Fibroblast of mammary gland (primary cell): Measurements from ENCODE around the gene BRD3OS.

Experiments used
- DNase-seq: peaks from one replicate; pipeline ENCODE4 v3.0.0-alpha.2; 2010; ENCODE audit warnings: low read depth
- H3K4me3 ChIP-seq: 2 replicates; pipeline ENCODE4 v1.5.1; 2011; ENCODE audit warnings: low read depth, mild to moderate bottlenecking, low read length, moderate library complexity; ENCODE audit not compliant: control insufficient read depth
- TF ChIP-seq, protein P1 (sequence below): conservative IDR thresholded peaks from 2 replicates; pipeline ENCODE4 v1.5.1; 2011; ENCODE audit warnings: low read depth, low read length, inconsistent platforms; ENCODE audit not compliant: control insufficient read depth, insufficient read depth

Gene BRD3OS

DNA sequence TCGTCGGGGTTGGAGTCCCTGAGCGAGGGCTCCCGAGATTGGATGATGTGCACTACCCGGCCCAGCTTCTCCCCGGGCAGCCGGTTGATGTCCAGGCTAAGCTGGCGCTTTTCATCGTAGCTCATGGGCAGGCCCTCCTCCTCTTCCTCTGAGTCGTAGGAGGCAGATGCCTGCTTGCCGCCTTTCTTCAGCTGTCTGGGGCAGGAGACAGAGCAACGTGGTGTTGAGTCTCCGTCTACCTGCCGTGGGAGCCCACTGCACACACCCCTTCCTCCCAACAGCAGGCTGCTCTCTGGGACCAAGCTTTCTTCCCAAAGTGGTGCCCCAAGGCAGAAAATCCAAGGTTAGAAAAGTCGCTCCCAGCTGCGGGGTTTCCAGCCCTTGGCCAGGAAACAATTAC, 10.8 kb downstream of the BRD3OS start:
- H3K4me3 ChIP-seq = no peak overlapping the region
- DNase-seq = no peak
- TF ChIP-seq, protein P1, sequence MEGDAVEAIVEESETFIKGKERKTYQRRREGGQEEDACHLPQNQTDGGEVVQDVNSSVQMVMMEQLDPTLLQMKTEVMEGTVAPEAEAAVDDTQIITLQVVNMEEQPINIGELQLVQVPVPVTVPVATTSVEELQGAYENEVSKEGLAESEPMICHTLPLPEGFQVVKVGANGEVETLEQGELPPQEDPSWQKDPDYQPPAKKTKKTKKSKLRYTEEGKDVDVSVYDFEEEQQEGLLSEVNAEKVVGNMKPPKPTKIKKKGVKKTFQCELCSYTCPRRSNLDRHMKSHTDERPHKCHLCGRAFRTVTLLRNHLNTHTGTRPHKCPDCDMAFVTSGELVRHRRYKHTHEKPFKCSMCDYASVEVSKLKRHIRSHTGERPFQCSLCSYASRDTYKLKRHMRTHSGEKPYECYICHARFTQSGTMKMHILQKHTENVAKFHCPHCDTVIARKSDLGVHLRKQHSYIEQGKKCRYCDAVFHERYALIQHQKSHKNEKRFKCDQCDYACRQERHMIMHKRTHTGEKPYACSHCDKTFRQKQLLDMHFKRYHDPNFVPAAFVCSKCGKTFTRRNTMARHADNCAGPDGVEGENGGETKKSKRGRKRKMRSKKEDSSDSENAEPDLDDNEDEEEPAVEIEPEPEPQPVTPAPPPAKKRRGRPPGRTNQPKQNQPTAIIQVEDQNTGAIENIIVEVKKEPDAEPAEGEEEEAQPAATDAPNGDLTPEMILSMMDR = no peak

DNA sequence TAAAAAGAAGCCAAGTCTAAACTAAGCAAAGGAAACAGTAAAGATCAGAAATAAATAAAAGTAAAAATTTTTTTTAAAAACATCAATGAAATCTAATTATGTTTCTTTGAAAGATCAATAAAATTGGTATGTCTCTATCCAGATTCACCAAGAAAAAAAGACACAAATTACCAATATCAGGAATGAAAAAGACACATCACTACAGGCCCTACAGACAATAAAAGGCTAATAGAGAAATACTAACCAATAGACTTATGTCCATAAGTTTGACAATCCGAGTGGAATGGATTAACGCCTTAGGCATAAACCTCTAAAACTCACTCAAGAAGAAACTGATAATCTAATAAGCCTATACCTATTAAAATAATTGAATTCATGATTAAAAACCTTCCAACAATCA, 12.4 kb downstream of the BRD3OS start:
- TF ChIP-seq, protein P1 = no peak
- no peak for DNase-seq
- H3K4me3 ChIP-seq = no peak overlapping the region

DNA sequence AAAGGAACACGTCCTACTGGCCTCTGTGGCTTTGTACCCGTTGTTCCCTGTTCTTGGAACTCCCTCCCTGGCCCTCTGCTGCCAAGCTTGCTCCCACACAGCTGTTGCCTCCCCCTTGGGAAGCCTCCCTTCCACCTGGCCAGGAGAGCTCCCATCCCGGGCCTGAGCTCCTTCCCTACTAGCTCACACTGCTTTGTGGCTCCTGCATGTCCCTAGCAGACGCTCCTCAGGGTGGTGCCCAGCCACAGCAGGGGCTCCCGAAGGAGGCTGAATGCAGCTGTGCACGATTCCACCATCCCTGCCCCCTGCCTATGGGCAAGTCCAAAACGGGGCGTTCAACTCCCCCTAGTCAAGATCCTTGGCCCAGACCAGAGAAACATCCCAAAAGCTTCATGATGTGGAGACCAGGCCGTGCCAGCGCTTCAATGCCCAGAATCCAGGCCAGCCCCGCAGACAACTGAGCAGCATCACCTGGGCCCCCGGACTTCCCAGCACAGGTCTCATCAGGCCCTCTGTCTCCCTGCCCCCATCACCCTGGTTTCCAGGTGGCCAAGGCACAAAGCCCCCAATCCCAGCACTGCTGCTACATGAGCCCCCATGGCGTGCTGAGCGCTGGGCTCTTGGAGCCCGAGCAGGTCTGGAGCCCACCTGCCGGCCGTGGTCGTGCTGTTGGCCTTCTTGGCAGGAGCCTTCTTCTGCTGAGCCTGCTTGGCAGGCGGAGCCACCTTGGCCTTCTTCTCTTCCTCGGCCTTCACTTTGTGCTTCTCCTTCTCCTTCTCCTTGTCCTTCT, 14.3 kb downstream of the BRD3OS start:
- TF ChIP-seq, protein P1 = no peak
- DNase-seq = no peak
- H3K4me3 ChIP-seq = no peak overlapping the region

DNA sequence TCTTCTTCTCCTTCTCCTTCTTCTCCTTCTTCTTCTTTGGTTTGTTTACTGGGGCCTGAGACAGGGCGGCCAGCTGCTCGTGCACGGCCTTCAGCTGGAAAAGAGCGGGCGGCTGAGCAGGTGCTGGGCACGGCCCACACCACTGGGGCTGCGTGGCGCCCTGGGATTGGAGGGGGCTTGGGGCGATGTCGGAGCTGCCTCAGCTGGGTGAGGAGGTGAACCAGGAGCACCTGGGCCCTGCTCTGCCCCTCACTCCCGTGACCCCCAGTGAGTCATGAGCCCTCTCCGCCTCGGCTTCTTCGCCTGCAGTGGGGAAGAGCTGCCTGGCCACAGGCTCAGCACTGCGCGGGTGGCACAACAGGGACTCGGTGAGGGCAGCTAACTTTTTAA, 14.9 kb downstream of the BRD3OS start:
- DNase-seq = no peak
- TF ChIP-seq, protein P1 = no peak
- no peak overlapping the region for H3K4me3 ChIP-seq

DNA sequence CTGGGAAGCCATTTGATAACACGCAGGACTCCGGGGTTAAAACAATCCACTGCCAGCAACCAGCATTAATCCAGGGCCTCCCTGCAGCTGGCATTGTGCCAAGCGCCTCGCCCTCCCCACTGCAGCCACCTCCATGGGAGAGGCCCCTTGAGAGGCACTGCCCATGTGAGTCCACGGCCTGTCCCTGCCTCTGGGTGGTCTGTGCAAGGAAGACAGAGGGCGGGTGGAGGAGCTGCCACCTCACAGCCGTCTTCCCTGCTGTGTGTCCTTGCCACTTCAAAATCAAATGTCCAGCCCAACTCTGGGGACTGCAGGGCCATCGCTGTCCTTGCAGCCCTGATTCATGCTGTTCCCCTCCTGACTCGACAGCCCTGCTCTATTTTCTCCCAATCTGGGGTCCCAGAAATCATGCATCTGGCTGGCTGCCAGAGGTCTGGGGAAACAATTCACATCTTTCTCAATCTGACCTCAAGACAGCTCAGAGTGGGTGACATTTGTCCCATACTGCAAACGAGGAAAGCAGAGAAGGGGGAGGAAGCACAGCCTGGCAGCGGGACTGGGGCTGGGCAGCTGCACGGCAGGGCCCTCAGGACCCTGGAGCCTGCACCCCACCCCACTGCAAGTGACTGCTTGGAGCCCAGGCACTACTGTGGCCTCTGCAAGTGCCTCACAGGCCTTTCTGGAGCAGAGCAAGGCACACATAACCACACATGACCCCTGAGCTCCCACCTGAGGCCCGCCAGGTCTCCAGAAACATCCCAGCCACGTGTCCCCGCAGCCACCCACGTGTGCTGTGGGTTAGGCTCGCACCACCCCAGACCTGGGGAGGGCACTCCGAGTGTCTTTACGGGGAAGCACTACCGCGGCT, 15.7 kb downstream of the BRD3OS start:
- TF ChIP-seq, protein P1 = no peak
- no peak overlapping the region for H3K4me3 ChIP-seq
- no peak for DNase-seq

DNA sequence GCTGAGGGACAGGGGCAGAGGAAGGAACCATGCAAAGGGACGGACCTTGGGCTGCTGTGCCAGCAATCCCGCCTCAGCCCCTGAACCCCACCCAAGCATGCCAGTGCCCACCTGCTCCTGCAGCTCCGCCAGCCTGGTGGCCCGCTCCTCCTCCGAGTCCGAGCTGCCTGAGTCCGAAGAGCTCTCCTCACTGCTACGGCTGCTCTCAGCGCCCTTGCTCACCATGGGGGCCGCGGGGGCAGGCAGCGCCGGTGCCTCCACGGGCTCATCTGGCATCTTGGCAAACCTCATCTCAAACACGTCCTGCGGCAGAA, 16.3 kb downstream of the BRD3OS start:
- no peak for DNase-seq
- no peak overlapping the region for H3K4me3 ChIP-seq
- TF ChIP-seq, protein P1 = no peak
